Inflammatory macrophage treated with lipopolysaccharide for 4 hours (primary cell): Measurements from ENCODE around the gene RNASEL.
"Not testable (repeated sequence)": the region's sequence is repeated elsewhere in the genome, so short reads cannot be mapped to it uniquely, and the experiment has no call there.

Experiments
- DNase-seq: peaks from one replicate; pipeline ENCODE4 v3.0.0-alpha.2; 2020

The RNASEL gene

GRCh38 chr1:182588500-182589396, at the start of gene RNASEL:
RNASEL (minus strand) TSS chr1:182589256; CDS start chr1:182586806, 2,450 bp downstream.
- peak; percentile 91 for DNase-seq

- DNase-seq = no peak
Measured at GRCh38 chr1:182637769-182638168, 48.7 kb upstream of the RNASEL start.

- DNase-seq = no peak
Measured at GRCh38 chr1:182635871-182636270, 46.8 kb upstream of the RNASEL start.

GRCh38 chr1:182634306-182635072, 45.4 kb upstream of the RNASEL start:
- no peak for DNase-seq

GRCh38 chr1:182633657-182634281, 44.7 kb upstream of the RNASEL start:
- no peak for DNase-seq

GRCh38 chr1:182633031-182633430, 44.0 kb upstream of the RNASEL start:
- DNase-seq = no peak

- not testable (repeated sequence) for DNase-seq
Measured at GRCh38 chr1:182632441-182632857, 43.4 kb upstream of the RNASEL start.

- no peak for DNase-seq
Measured at GRCh38 chr1:182631954-182632353, 42.9 kb upstream of the RNASEL start.

- DNase-seq = no peak
Measured at GRCh38 chr1:182631053-182631677, 42.1 kb upstream of the RNASEL start.

GRCh38 chr1:182630586-182630985, 41.5 kb upstream of the RNASEL start:
- no peak for DNase-seq

GRCh38 chr1:182629499-182630096, 40.5 kb upstream of the RNASEL start:
- peak; percentile 47 for DNase-seq

- no peak for DNase-seq
Measured at GRCh38 chr1:182629080-182629479, 40.0 kb upstream of the RNASEL start.

GRCh38 chr1:182628657-182629056, 39.6 kb upstream of the RNASEL start:
- DNase-seq = no peak

- DNase-seq = no peak
Measured at GRCh38 chr1:182627622-182628021, 38.6 kb upstream of the RNASEL start.

- DNase-seq = no peak
Measured at GRCh38 chr1:182626527-182626926, 37.5 kb upstream of the RNASEL start.

GRCh38 chr1:182625719-182626504, 36.9 kb upstream of the RNASEL start:
- DNase-seq = no peak

- no peak for DNase-seq
Measured at GRCh38 chr1:182625024-182625423, 36.0 kb upstream of the RNASEL start.

- DNase-seq = peak; percentile 15
Measured at GRCh38 chr1:182624577-182624976, 35.5 kb upstream of the RNASEL start.

GRCh38 chr1:182622901-182623528, 34.0 kb upstream of the RNASEL start:
- peak; percentile 31 for DNase-seq

GRCh38 chr1:182621906-182622305, 32.9 kb upstream of the RNASEL start:
- no peak for DNase-seq

- DNase-seq = no peak
Measured at GRCh38 chr1:182620924-182621585, 32.0 kb upstream of the RNASEL start.
